GM13976 (cell line): ENCODE results near the gene NMNAT2.

Experiments
- DNase-seq: peaks from one replicate; pipeline ENCODE4 v3.0.0; 2012; ENCODE audit warnings: low spot score
- CTCF ChIP-seq: IDR thresholded peaks from 2 replicates; pipeline ENCODE4 v1.5.1; 2012; ENCODE audit warnings: borderline replicate concordance, mild to moderate bottlenecking; ENCODE audit not compliant: insufficient read depth; ENCODE audit errors: extremely low read depth, missing control alignments, control extremely low read depth
- in situ Hi-C: fragments of 300-500 bp; cut with MboI; formaldehyde crosslinking; loops from one replicate; pipeline ENCODE4 v1.12.0; 2022; ENCODE audit warnings: low sequenced_read_pairs, mixed read lengths, inconsistent platforms; ENCODE audit not compliant: unreplicated experiment

Gene NMNAT2

GRCh38 chr1:183363972-183364371 lies 54.2 kb downstream of the NMNAT2 start:
- no peak for DNase-seq
- in situ Hi-C loops, result no loop called here
- TF ChIP-seq CTCF, result no peak

GRCh38 chr1:183361081-183361480 lies 57.1 kb downstream of the NMNAT2 start:
- in situ Hi-C loops, result no loop called here
- TF ChIP-seq CTCF, result no peak
- no peak for DNase-seq

- TF ChIP-seq CTCF, result no peak
- DNase-seq, result no peak
- in situ Hi-C loops, result no loop called here
Observed at GRCh38 chr1:183360473-183360872, 57.7 kb downstream of the NMNAT2 start.

GRCh38 chr1:183356534-183357182 lies 61.5 kb downstream of the NMNAT2 start:
- DNase-seq, result no peak
- in situ Hi-C loops, result no loop called here
- no peak for TF ChIP-seq CTCF

GRCh38 chr1:183355797-183356196 lies 62.4 kb downstream of the NMNAT2 start:
- TF ChIP-seq CTCF, result no peak
- no peak for DNase-seq
- in situ Hi-C loops, result no loop called here

- no peak for DNase-seq
- TF ChIP-seq CTCF, result no peak
- in situ Hi-C loops, result no loop called here
Observed at GRCh38 chr1:183355181-183355580, 63.0 kb downstream of the NMNAT2 start.
